Stimulated activated CD8-positive, alpha-beta memory T cell treated with anti-CD3 and anti-CD28 coated beads, Interleukin-2, amount 100 ng/mL, for 48 hours (primary cell): ENCODE data around the gene KLK7.
"Not testable (repeated sequence)": the region's sequence is repeated elsewhere in the genome, so short reads cannot be mapped to it uniquely, and the experiment has no call there.

ENCODE experiments used
- DNase-seq, 2 donors: peaks; one replicate each; pipeline ENCODE4 v3.0.0-alpha.2; 2020; ENCODE audit warnings: low read depth in 2 of 2

Gene KLK7

GRCh38 chr19:50975766-50976165, 8.0 kb downstream of the KLK7 start:
- no peak for DNase-seq

- DNase-seq = no peak
Observed at GRCh38 chr19:50974702-50975556, 8.8 kb downstream of the KLK7 start.

GRCh38 chr19:50972795-50973376, 10.8 kb downstream of the KLK7 start:
- no peak for DNase-seq

- DNase-seq = not testable (repeated sequence)
Observed at GRCh38 chr19:50969810-50970209, 13.9 kb downstream of the KLK7 start.

GRCh38 chr19:50969413-50969760, 14.3 kb downstream of the KLK7 start, which contains the start of gene KLK6:
KLK6 (minus strand) TSS chr19:50969591; CDS start chr19:50968104, 1,487 bp downstream.
- DNase-seq = no peak

- DNase-seq = no peak
Observed at GRCh38 chr19:50968716-50969412, 14.9 kb downstream of the KLK7 start.

- DNase-seq = no peak
Observed at GRCh38 chr19:50967929-50968715, 15.6 kb downstream of the KLK7 start.

GRCh38 chr19:50964266-50964665, 19.5 kb downstream of the KLK7 start:
- DNase-seq = no peak

GRCh38 chr19:50963381-50963780, 20.3 kb downstream of the KLK7 start:
- no peak for DNase-seq

- DNase-seq = no peak
Observed at GRCh38 chr19:50962245-50962644, 21.5 kb downstream of the KLK7 start.

- DNase-seq = no peak
Observed at GRCh38 chr19:50959731-50960500, 23.8 kb downstream of the KLK7 start.

- DNase-seq = no peak
Observed at GRCh38 chr19:50957587-50957986, 26.1 kb downstream of the KLK7 start.

GRCh38 chr19:50952910-50953309, 30.8 kb downstream of the KLK7 start, which contains the start of gene KLK5:
KLK5 (minus strand) TSS chr19:50953038; CDS start chr19:50952657, 381 bp downstream.
- DNase-seq = no peak

GRCh38 chr19:50949861-50950260, 33.9 kb downstream of the KLK7 start:
- DNase-seq = no peak

- no peak for DNase-seq
Observed at GRCh38 chr19:50947123-50947522, 36.6 kb downstream of the KLK7 start.

GRCh38 chr19:50944795-50945194, 38.9 kb downstream of the KLK7 start:
- no peak for DNase-seq

GRCh38 chr19:50943074-50943828, 40.5 kb downstream of the KLK7 start:
- no peak for DNase-seq

GRCh38 chr19:50939596-50939995, 44.1 kb downstream of the KLK7 start:
- no peak for DNase-seq

GRCh38 chr19:50933640-50934039, 50.1 kb downstream of the KLK7 start:
- no peak for DNase-seq

GRCh38 chr19:50932690-50933083, 51.0 kb downstream of the KLK7 start:
- no peak for DNase-seq
